ENCODE measurements around the gene OSBP2. TPM values are rescaled to one million over a fixed set of nuclear protein-coding genes. Genes with fewer than 3 reads are reported as not detected.

The OSBP2 gene
- total RNA-seq, 1 experiment from 2014 or later, result 7.1 TPM

GRCh38 chr22:30873661-30874060 lies 179.0 kb downstream of the OSBP2 start:
- no peaks in the 10 kb centered on the region for H3K9me2 ChIP-seq (ENCODE audit: insufficient read depth)
- intact Hi-C loops (cut with micrococcal nuclease; ENCODE audit: unreplicated experiment), result no loop called here
- BruUV-seq (replicated peaks), result no TSS peak
- no peak overlapping the region for H3K4me2 ChIP-seq
- H2AFZ ChIP-seq, result no peak overlapping the region
- POLR2A ChIA-PET (ENCODE audit: unreplicated experiment), result no interaction called here
- H3K27ac ChIP-seq, result no peak overlapping the region
- no peak overlapping the region for H3K4me3 ChIP-seq
- H3K36me3 ChIP-seq (ENCODE audit: low read depth), result no peaks in the 10 kb centered on the region
- H3K9me3 ChIP-seq (ENCODE audit: insufficient read depth, low read depth), result no peaks in the 10 kb centered on the region
- H4K20me1 ChIP-seq (ENCODE audit: insufficient read depth), result no peaks in the 10 kb centered on the region
- H3K79me2 ChIP-seq (ENCODE audit: low read depth), result no peaks in the 10 kb centered on the region
- H3K27me3 ChIP-seq (ENCODE audit: insufficient read depth, low read depth), result no peaks in the 10 kb centered on the region
- CTCF ChIA-PET, result no interaction called here
- H3K4me1 ChIP-seq (replicated peaks; ENCODE audit: insufficient read depth), result no peaks in the 10 kb centered on the region
- no peak for TF ChIP-seq EZH2 (IDR thresholded peaks at IDR 0.05; ENCODE audit: low read depth)
- no peak for TF ChIP-seq CTCF (conservative IDR thresholded peaks at IDR 0.05)
- DNase-seq, result no peak
- no peaks in the 10 kb centered on the region for H3F3A ChIP-seq (ENCODE audit: insufficient read depth, low read depth)

- no peaks in the 10 kb centered on the region for H3K36me3 ChIP-seq (ENCODE audit: low read depth)
- no peaks in the 10 kb centered on the region for H3K4me1 ChIP-seq (replicated peaks; ENCODE audit: insufficient read depth)
- H2AFZ ChIP-seq, result no peak overlapping the region
- POLR2A ChIA-PET (ENCODE audit: unreplicated experiment), result no interaction called here
- no peaks in the 10 kb centered on the region for H3K27me3 ChIP-seq (ENCODE audit: insufficient read depth, low read depth)
- H3K9me3 ChIP-seq (ENCODE audit: insufficient read depth, low read depth), result no peaks in the 10 kb centered on the region
- CTCF ChIA-PET, result interaction anchor here (0.6 kb wide), 1 partner anchor 45 kb away, joined by 4 read pairs; no protein-coding TSS in a partner anchor
- no peaks in the 10 kb centered on the region for H3K9me2 ChIP-seq (ENCODE audit: insufficient read depth)
- DNase-seq, result no peak
- no peaks in the 10 kb centered on the region for H4K20me1 ChIP-seq (ENCODE audit: insufficient read depth)
- no peak overlapping the region for H3K4me2 ChIP-seq
- no TSS peak for BruUV-seq (replicated peaks)
- intact Hi-C loops (cut with micrococcal nuclease; ENCODE audit: unreplicated experiment), result no loop called here
- no peak overlapping the region for H3K4me3 ChIP-seq
- H3K79me2 ChIP-seq (ENCODE audit: low read depth), result no peaks in the 10 kb centered on the region
- TF ChIP-seq CTCF (conservative IDR thresholded peaks at IDR 0.05) (no peak), EZH2 (IDR thresholded peaks at IDR 0.05; ENCODE audit: low read depth) (no peak)
- no peaks in the 10 kb centered on the region for H3F3A ChIP-seq (ENCODE audit: insufficient read depth, low read depth)
- no peak overlapping the region for H3K27ac ChIP-seq
Measured at GRCh38 chr22:30874431-30875370, 180.0 kb downstream of the OSBP2 start.

- no peak for TF ChIP-seq EZH2 (IDR thresholded peaks at IDR 0.05; ENCODE audit: low read depth)
- no peak for TF ChIP-seq CTCF (conservative IDR thresholded peaks at IDR 0.05)
- intact Hi-C loops (cut with micrococcal nuclease; ENCODE audit: unreplicated experiment), result no loop called here
- H3K9me3 ChIP-seq (ENCODE audit: insufficient read depth, low read depth), result no peaks in the 10 kb centered on the region
- ChIA-PET CTCF (interaction anchor here (0.6 kb wide), 1 partner anchor 44 kb away, joined by 4 read pairs; no protein-coding TSS in a partner anchor), POLR2A (ENCODE audit: unreplicated experiment) (no interaction called here)
- no TSS peak for BruUV-seq (replicated peaks)
- no peak overlapping the region for H2AFZ ChIP-seq
- H3K79me2 ChIP-seq (ENCODE audit: low read depth), result no peaks in the 10 kb centered on the region
- no peak for DNase-seq
- H3K27me3 ChIP-seq (ENCODE audit: insufficient read depth, low read depth), result no peaks in the 10 kb centered on the region
- H4K20me1 ChIP-seq (ENCODE audit: insufficient read depth), result no peaks in the 10 kb centered on the region
- no peaks in the 10 kb centered on the region for H3K9me2 ChIP-seq (ENCODE audit: insufficient read depth)
- no peak overlapping the region for H3K4me3 ChIP-seq
- no peaks in the 10 kb centered on the region for H3F3A ChIP-seq (ENCODE audit: insufficient read depth, low read depth)
- H3K4me2 ChIP-seq, result no peak overlapping the region
- no peaks in the 10 kb centered on the region for H3K36me3 ChIP-seq (ENCODE audit: low read depth)
- no peak overlapping the region for H3K27ac ChIP-seq
- H3K4me1 ChIP-seq (replicated peaks; ENCODE audit: insufficient read depth), result peaks cover under 1% of the 10 kb centered on the region; the same call in 1 of the 2 replicates
Measured at GRCh38 chr22:30875481-30876215, 181.0 kb downstream of the OSBP2 start.

Data from PC-9 (cell line).